Measurements from ENCODE around the gene USP6NL. TPM values are rescaled to one million over a fixed set of nuclear protein-coding genes. Genes with fewer than 3 reads are reported as not detected.
A peak's percentile ranks its signal among the peaks of the same experiment; 100 is the strongest.

The USP6NL gene
- total RNA-seq, 1 donor from 2014 or later, result 20.0 TPM

- Histone ChIP-seq H3K4me3 (no peak overlapping the region), H3K27me3 (ENCODE audit: low read depth) (no peaks in the 10 kb centered on the region), H3K27ac (no peak overlapping the region), H3K36me3 (no peaks in the 10 kb centered on the region), H3K9me3 (no peaks in the 10 kb centered on the region), H3K4me1 (peaks cover 13% of the 10 kb centered on the region)
- TF ChIP-seq CTCF (IDR thresholded peaks at IDR 0.05), result no peak
- no peak for DNase-seq
- no peak for ATAC-seq
- intact Hi-C loops (cut with DNase I), result no loop called here
Measured at GRCh38 chr10:11568578-11568977, 42.9 kb downstream of the USP6NL start.

DNA sequence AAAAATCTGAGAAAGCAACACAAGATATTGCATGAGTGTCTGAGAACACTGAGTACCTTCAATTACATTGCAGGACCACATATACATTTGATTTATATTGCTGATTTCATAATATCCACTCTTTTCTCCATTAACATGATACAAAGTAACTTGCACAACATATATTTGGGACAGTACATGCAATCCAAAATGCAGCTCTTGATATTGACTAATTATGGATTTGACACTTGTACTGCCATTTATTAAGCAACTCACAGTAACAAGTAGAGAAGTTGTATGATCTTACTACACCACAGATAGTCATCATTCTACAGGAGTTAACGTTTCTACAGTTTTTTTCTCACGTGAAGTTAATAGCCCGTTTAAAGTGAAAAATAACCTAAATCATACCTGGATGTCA lies 46.7 kb downstream of the USP6NL start:
- H3K36me3 ChIP-seq, result no peaks in the 10 kb centered on the region
- intact Hi-C loops (cut with DNase I), result no loop called here
- ATAC-seq, result peak in 1 of 2 donors; percentile 22
- H3K9me3 ChIP-seq, result no peaks in the 10 kb centered on the region
- no peak overlapping the region for H3K4me3 ChIP-seq
- no peak overlapping the region for H3K27ac ChIP-seq
- peaks cover 19% of the 10 kb centered on the region for H3K4me1 ChIP-seq
- no peaks in the 10 kb centered on the region for H3K27me3 ChIP-seq (ENCODE audit: low read depth)
- no peak for TF ChIP-seq CTCF (IDR thresholded peaks at IDR 0.05)
- no peak for DNase-seq

- Histone ChIP-seq H3K27me3 (ENCODE audit: low read depth) (no peaks in the 10 kb centered on the region), H3K4me1 (peaks cover 24% of the 10 kb centered on the region), H3K36me3 (no peaks in the 10 kb centered on the region), H3K9me3 (no peaks in the 10 kb centered on the region), H3K4me3 (no peak overlapping the region), H3K27ac (no peak overlapping the region)
- no peak for DNase-seq
- intact Hi-C loops (cut with DNase I), result no loop called here
- no peak for ATAC-seq
- no peak for TF ChIP-seq CTCF (IDR thresholded peaks at IDR 0.05)
Measured at GRCh38 chr10:11563936-11564335, 47.5 kb downstream of the USP6NL start.

DNA sequence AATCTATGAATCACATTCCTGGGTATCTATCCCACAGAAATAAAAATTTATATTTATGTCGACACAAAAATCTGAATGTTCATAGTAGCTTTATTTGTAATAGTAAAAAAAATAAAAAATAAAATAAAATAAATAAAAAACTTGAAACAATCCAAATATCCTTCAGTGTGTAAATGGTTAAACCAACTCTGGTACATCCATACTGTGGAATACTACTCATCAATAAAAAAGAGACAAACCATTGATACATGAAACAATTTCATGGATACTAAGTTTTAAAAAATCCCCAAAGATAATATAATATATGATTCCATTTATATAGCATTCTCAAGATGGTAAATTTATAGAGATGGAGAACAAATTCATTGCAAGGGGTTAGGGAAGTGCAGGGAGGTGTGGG lies 48.6 kb downstream of the USP6NL start:
- no peak for TF ChIP-seq CTCF (IDR thresholded peaks at IDR 0.05)
- no peak overlapping the region for H3K27ac ChIP-seq
- DNase-seq, result no peak
- H3K27me3 ChIP-seq (ENCODE audit: low read depth), result no peaks in the 10 kb centered on the region
- no peaks in the 10 kb centered on the region for H3K36me3 ChIP-seq
- H3K4me1 ChIP-seq, result peaks cover 24% of the 10 kb centered on the region
- no peak overlapping the region for H3K4me3 ChIP-seq
- H3K9me3 ChIP-seq, result no peaks in the 10 kb centered on the region
- intact Hi-C loops (cut with DNase I), result no loop called here
- ATAC-seq, result no peak

GRCh38 chr10:11560076-11560709 lies 51.3 kb downstream of the USP6NL start:
- TF ChIP-seq CTCF (IDR thresholded peaks at IDR 0.05), result no peak
- Histone ChIP-seq H3K27ac (no peak overlapping the region), H3K4me3 (no peak overlapping the region), H3K4me1 (peaks cover 24% of the 10 kb centered on the region), H3K36me3 (no peaks in the 10 kb centered on the region), H3K9me3 (no peaks in the 10 kb centered on the region), H3K27me3 (ENCODE audit: low read depth) (no peaks in the 10 kb centered on the region)
- ATAC-seq, result peak; percentile 69 to 88
- no peak for DNase-seq
- intact Hi-C loops (cut with DNase I), result no loop called here
